SJSA1 (cell line): ENCODE results near the gene RFC1. TPM values are rescaled to one million over a fixed set of nuclear protein-coding genes. Genes with fewer than 3 reads are reported as not detected.
A peak's percentile ranks its signal among the peaks of the same experiment; 100 is the strongest.
"Not testable (repeated sequence)": the region's sequence is repeated elsewhere in the genome, so short reads cannot be mapped to it uniquely, and the experiment has no call there.

Experiments
- DNase-seq, 2 experiments: peaks; one replicate each; pipeline ENCODE4 v3.0.0-alpha.2; 2015 to 2020; ENCODE audit warnings: low spot score in 2 of 2, low read depth in 1 of 2
- H3K27ac ChIP-seq: fragments of 250-450 bp; sonication (Bioruptor Pico); 2 replicates; pipeline ENCODE4 v1.5.1; 2020; ENCODE audit warnings: mild to moderate bottlenecking, moderate library complexity
- H3K27me3 ChIP-seq: fragments of 250-450 bp; sonication (Bioruptor Pico); replicated peaks from 2 replicates; pipeline ENCODE4 v1.5.1; 2020; ENCODE audit warnings: mild to moderate bottlenecking, moderate library complexity
- H3K36me3 ChIP-seq: fragments of 250-450 bp; sonication (Bioruptor Pico); 2 replicates; pipeline ENCODE4 v1.5.1; 2020; ENCODE audit warnings: mild to moderate bottlenecking
- H3K4me1 ChIP-seq: fragments of 250-450 bp; sonication (Bioruptor Pico); replicated peaks from 2 replicates; pipeline ENCODE4 v1.6.1; 2021; ENCODE audit warnings: mild to moderate bottlenecking
- H3K4me3 ChIP-seq: fragments of 250-450 bp; sonication (Bioruptor Pico); 2 replicates; pipeline ENCODE4 v1.5.1; 2020; ENCODE audit warnings: mild to moderate bottlenecking
- H3K9me3 ChIP-seq: fragments of 250-450 bp; sonication (Bioruptor Pico); replicated peaks from 2 replicates; pipeline ENCODE4 v1.5.1; 2020; ENCODE audit warnings: mild to moderate bottlenecking
- total RNA-seq: library from RNA; depleted of rRNA; stranded (reverse); fragments of >200 nt; shearing (Covaris generic); gene quantifications from 2 replicates; pipeline ENCODE4 v1.2.3, GENCODE V29; 2014

Gene RFC1
- total RNA-seq, 1 experiment from 2014 or later: 57.9 TPM

DNA sequence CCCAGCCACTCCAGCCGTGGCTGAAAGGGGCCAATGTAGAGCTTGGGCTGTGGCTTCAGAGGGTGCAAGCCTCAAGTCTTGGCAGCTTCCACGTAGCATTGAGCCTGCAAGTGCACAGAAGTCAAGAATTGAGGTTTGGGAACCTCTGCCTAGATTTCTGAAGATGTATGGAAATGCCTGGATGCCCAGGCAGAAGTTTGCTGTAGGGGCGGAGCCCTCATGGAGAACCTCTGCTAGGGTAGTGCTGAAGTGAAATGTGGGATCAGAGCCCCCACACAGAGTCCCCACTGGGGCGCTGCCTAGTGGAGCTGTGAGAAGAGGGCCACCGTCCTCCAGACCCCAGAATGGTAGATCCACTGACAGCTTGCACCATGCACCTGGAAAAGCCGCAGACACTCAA, 5.0 kb upstream of the RFC1 start:
- not testable (repeated sequence) for H3K27me3 ChIP-seq, H3K27ac ChIP-seq, H3K4me3 ChIP-seq, H3K4me1 ChIP-seq, H3K36me3 ChIP-seq, H3K9me3 ChIP-seq, DNase-seq

GRCh38 chr4:39369301-39369700, 3.1 kb upstream of the RFC1 start:
- H3K4me3 ChIP-seq: no peak overlapping the region
- 0 out of 2 replicates have a peak, but pooled peaks cover 4% of the 10 kb centered on the region for H3K4me1 ChIP-seq
- no peak overlapping the region for H3K27ac ChIP-seq
- no peaks in the 10 kb centered on the region for H3K27me3 ChIP-seq
- peaks cover 4% of the 10 kb centered on the region; the same call in 1 of the 2 replicates for H3K36me3 ChIP-seq
- no peaks in the 10 kb centered on the region for H3K9me3 ChIP-seq
- DNase-seq: no peak

DNA sequence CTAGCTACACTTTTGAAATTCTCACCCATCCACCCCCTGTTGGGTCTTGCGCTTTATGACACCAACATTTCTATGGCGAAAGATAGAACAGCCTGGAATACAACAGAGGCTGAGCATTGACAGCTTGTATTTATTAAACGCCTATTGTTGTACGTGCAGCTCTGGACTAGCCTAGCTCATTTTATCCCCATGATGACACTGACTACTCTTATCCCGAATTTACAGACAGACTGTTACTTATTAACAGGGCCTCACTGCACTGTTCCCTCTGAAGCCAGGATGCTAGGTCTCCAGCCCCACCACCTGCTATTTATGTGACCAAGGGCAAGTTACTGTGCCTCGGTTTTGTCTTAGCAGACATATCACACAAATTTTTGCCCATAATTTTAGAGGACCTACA, 1.0 kb upstream of the RFC1 start:
- Histone ChIP-seq H3K9me3 (no peaks in the 10 kb centered on the region), H3K27me3 (no peaks in the 10 kb centered on the region), H3K36me3 (peaks cover 4% of the 10 kb centered on the region; the same call in 1 of the 2 replicates), H3K4me1 (0 out of 2 replicates have a peak, but pooled peaks cover 4% of the 10 kb centered on the region), H3K4me3 (no peak overlapping the region), H3K27ac (no peak overlapping the region)
- no peak for DNase-seq

GRCh38 chr4:39365360-39365759, 802 bp downstream of the RFC1 start:
- 0 out of 2 replicates have a peak, but pooled peaks cover 4% of the 10 kb centered on the region for H3K4me1 ChIP-seq
- peak overlapping the region; percentile 81 for H3K27ac ChIP-seq
- no peaks in the 10 kb centered on the region for H3K9me3 ChIP-seq
- H3K36me3 ChIP-seq: peaks cover 4% of the 10 kb centered on the region; the same call in 1 of the 2 replicates
- H3K27me3 ChIP-seq: no peaks in the 10 kb centered on the region
- DNase-seq: no peak
- peak overlapping the region; percentile 75 for H3K4me3 ChIP-seq

DNA sequence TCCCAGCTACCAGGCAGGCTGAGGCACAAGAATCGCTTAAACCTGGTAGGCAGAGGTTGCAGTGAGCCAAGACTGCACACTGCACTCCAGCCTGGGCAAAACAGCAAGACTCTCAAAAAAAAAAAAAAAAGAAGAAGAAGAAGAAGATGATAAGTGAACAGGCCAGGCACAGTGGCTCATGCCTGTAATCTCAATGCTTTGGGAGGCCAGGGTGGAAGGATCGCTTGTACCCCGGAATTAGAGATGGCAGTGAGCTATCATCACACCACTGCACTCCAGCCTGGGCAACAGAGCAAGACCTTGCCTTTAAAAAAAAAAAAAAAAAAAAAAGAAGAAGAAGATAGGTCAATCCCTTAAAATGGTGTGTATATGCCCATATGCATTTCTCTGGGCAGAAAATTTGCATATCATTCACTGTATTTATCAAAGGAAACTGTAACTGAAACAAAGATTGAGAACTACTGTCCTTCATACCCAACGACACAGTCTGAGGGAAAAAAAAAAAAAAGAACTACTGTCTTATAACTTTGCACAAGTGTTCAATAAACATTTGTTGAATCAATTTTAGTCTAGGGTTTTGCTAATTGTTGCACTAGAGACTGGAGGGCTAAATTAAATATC, 2.3 kb downstream of the RFC1 start:
- Histone ChIP-seq H3K27ac (no peak overlapping the region), H3K4me3 (no peak overlapping the region), H3K9me3 (no peaks in the 10 kb centered on the region), H3K27me3 (no peaks in the 10 kb centered on the region), H3K4me1 (0 out of 2 replicates have a peak, but pooled peaks cover 4% of the 10 kb centered on the region), H3K36me3 (peaks cover 4% of the 10 kb centered on the region; the same call in 1 of the 2 replicates)
- DNase-seq: no peak

DNA sequence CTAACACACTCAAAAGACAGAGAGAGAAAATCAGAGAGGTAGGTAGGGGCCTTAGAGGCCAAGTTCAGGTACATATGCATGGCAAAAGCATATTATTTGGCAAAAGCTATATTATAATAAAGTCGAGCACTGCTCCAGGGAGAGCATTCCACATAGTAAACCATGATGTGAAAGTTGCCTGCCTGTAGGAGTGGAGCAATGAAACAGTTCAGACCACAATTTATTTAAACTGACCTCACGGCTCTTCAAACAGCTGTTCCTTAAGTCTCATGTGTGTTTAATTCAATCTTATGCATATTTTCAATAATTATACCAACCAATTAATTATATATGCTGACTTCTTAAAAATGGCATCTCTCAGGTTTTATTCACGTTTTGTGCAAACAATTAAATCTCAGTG, 3.3 kb downstream of the RFC1 start:
- Histone ChIP-seq H3K9me3 (no peaks in the 10 kb centered on the region), H3K4me1 (0 out of 2 replicates have a peak, but pooled peaks cover 4% of the 10 kb centered on the region), H3K27ac (no peak overlapping the region), H3K27me3 (no peaks in the 10 kb centered on the region), H3K4me3 (no peak overlapping the region), H3K36me3 (peaks cover 4% of the 10 kb centered on the region; the same call in 1 of the 2 replicates)
- no peak for DNase-seq

DNA sequence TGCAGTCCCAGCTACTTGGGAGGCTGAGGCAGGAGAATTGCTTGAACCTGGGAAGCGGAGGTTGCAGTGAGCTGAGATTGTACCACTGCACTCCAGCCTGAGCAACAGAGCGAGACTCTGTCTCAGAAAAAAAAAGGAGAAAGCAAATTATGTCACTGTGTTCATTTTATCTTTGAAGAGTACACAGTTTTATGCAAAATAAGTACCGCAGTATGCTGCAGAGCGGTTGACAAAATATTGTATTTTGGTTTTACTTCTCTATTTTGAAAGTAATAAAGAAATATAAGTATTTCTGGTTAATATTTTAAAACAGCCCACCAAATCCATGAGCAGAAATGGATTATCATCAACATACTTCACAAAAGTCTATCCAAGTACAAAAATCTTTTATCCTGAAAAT, 5.6 kb downstream of the RFC1 start:
- not testable (repeated sequence) for H3K27ac ChIP-seq, H3K4me1 ChIP-seq, H3K9me3 ChIP-seq, DNase-seq, H3K4me3 ChIP-seq, H3K27me3 ChIP-seq, H3K36me3 ChIP-seq

DNA sequence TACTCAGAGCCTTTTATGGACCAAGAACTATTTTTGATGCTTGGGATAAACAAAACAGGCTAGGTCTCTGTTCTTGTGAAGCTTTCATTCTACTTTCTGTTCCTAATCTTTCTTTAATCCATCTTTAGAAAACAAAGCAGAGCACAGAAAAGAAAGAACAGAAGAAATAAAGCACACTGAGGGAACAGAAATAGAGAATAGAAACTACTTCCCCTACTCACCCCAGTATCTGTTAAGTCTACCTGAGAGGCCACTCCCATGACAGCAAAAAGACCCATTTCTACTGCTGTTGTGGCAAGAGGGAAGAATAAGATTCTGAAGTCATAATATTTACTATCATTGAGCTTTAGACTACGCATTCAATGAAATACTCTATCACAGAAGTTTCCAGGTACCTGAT, 9.2 kb downstream of the RFC1 start:
- Histone ChIP-seq H3K4me1 (peaks cover 6% of the 10 kb centered on the region; the same call in 1 of the 2 replicates), H3K27me3 (no peaks in the 10 kb centered on the region), H3K27ac (no peak overlapping the region), H3K4me3 (no peak overlapping the region), H3K36me3 (no peaks in the 10 kb centered on the region), H3K9me3 (no peaks in the 10 kb centered on the region)
- no peak for DNase-seq

GRCh38 chr4:39354254-39354552, 12.0 kb downstream of the RFC1 start:
- peaks cover 9% of the 10 kb centered on the region; the same call in 1 of the 2 replicates for H3K36me3 ChIP-seq
- H3K4me1 ChIP-seq: peaks cover 6% of the 10 kb centered on the region; the same call in 1 of the 2 replicates
- peak overlapping the region; percentile 80; the same call in 1 of the 2 replicates for H3K27ac ChIP-seq
- no peak overlapping the region for H3K4me3 ChIP-seq
- DNase-seq: no peak
- H3K27me3 ChIP-seq: no peaks in the 10 kb centered on the region
- no peaks in the 10 kb centered on the region for H3K9me3 ChIP-seq

DNA sequence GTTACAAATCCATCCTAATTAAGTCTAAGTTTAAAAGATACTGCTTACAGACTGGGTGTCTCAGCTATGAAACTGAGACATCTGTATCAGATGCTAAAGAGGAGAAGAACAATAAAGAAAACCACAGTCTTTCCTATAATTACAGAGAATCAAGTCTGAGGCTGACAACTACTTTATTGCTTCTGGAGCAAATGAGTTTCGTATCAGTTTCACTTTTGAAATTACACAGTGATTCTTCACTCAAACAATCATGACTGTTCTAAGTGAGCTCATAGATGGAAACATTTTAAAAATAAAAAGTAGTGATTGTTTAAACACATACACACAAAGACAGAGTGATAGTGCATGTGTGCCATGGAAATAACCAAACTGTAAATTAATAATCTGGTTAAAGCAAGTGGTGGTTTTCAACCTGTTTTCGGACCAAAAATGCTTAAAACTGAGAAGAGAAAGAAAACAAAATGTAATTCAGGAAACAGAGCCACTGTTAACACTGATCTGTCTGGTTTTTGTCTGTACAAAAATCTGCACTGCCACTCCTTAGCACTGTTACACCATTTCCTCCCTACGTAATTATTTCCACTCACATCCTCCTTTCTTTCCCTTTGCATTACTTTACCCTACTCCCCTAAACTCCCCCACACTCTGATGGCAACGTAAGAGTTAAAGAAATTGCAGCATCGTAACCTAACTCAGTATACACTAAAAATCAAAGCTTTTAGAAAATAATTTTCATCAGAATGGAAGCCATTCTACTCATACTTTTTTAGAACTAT, 12.5 kb downstream of the RFC1 start:
- DNase-seq: peak in 1 of 2 experiments; percentile 9
- Histone ChIP-seq H3K9me3 (no peaks in the 10 kb centered on the region), H3K27me3 (no peaks in the 10 kb centered on the region), H3K27ac (peak overlapping the region; percentile 80), H3K4me1 (peaks cover 10% of the 10 kb centered on the region), H3K36me3 (peaks cover 13% of the 10 kb centered on the region; the same call in 1 of the 2 replicates), H3K4me3 (peak overlapping the region; percentile 20)

- H3K36me3 ChIP-seq: peaks cover 13% of the 10 kb centered on the region; the same call in 1 of the 2 replicates
- H3K9me3 ChIP-seq, DNase-seq, H3K27me3 ChIP-seq: not testable (repeated sequence)
- peak overlapping the region; percentile 20; the same call in 1 of the 2 replicates for H3K4me3 ChIP-seq
- H3K4me1 ChIP-seq: peaks cover 13% of the 10 kb centered on the region
- H3K27ac ChIP-seq: peak overlapping the region; percentile 80
Measured at GRCh38 chr4:39353149-39353477, 13.0 kb downstream of the RFC1 start.

DNA sequence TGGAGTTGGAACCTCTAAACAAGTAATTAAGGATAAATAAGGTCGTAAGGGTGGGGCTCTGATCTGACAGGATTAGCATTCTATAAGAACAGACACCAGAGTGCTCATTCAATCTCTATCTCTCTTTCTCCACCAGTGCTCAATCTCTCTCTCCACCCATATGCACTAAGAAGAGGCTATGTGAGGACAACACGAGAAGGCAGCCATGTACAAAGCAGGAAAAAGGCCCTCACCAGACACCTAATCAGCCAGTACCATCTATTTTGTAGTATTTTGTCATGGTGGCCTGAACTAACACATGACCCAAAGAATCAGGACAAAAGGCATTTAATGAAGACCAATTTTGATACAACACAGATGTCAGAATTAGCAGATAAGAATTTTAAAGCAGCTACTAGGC, 16.8 kb downstream of the RFC1 start:
- Histone ChIP-seq H3K36me3 (peaks cover 13% of the 10 kb centered on the region; the same call in 1 of the 2 replicates), H3K9me3 (no peaks in the 10 kb centered on the region), H3K27ac (no peak overlapping the region), H3K27me3 (no peaks in the 10 kb centered on the region), H3K4me3 (no peak overlapping the region), H3K4me1 (peaks cover 13% of the 10 kb centered on the region)
- DNase-seq: no peak

GRCh38 chr4:39348371-39349315, 17.5 kb downstream of the RFC1 start:
- H3K36me3 ChIP-seq: peaks cover 13% of the 10 kb centered on the region; the same call in 1 of the 2 replicates
- DNase-seq: peak in 1 of 2 experiments; percentile 7
- no peaks in the 10 kb centered on the region for H3K27me3 ChIP-seq
- H3K4me3 ChIP-seq: no peak overlapping the region
- H3K4me1 ChIP-seq: peaks cover 8% of the 10 kb centered on the region
- no peak overlapping the region for H3K27ac ChIP-seq
- H3K9me3 ChIP-seq: no peaks in the 10 kb centered on the region
